Endodermal cell (in vitro differentiated cells): Measurements from ENCODE around the gene ELN. TPM values are rescaled to one million over a fixed set of nuclear protein-coding genes. Genes with fewer than 3 reads are reported as not detected.

Experiments used
- DNase-seq: peaks from one replicate; pipeline ENCODE4 v3.0.0-alpha.2; 2017
- H3K27ac ChIP-seq: 2 replicates; pipeline ENCODE4 v1.5.1; 2013; ENCODE audit warnings: mild to moderate bottlenecking, low read depth, low read length, moderate library complexity
- H3K27me3 ChIP-seq: 2 replicates; pipeline ENCODE4 v1.6.1; 2013; ENCODE audit warnings: mild to moderate bottlenecking, low read length, moderate library complexity; ENCODE audit not compliant: insufficient read depth, control insufficient read depth, poor library complexity, severe bottlenecking
- H3K36me3 ChIP-seq: 2 replicates; pipeline ENCODE4 v1.7.0; 2013; ENCODE audit warnings: mild to moderate bottlenecking, low read length, moderate library complexity; ENCODE audit not compliant: control insufficient read depth, insufficient read depth
- H3K4me1 ChIP-seq: one replicate; pipeline ENCODE4 v1.7.0; 2013; ENCODE audit warnings: low read length; ENCODE audit not compliant: control insufficient read depth, insufficient read depth
- H3K4me3 ChIP-seq: 2 replicates; pipeline ENCODE4 v1.5.1; 2013; ENCODE audit warnings: mild to moderate bottlenecking, low read length, moderate library complexity
- H3K9ac ChIP-seq: 2 replicates; pipeline ENCODE4 v1.6.1; 2013; ENCODE audit warnings: mild to moderate bottlenecking, low read length, moderate library complexity; ENCODE audit not compliant: poor library complexity, severe bottlenecking; ENCODE audit errors: extremely low read depth
- H3K9me3 ChIP-seq: 2 replicates; pipeline ENCODE4 v1.6.1; 2013; ENCODE audit warnings: mild to moderate bottlenecking, low read length, moderate library complexity; ENCODE audit not compliant: control insufficient read depth
- H3K27ac Mint-ChIP-seq: 2 replicates; pipeline ENCODE4 v1.8.0; 2020; ENCODE audit warnings: mixed read lengths
- H3K27me3 Mint-ChIP-seq: 2 replicates; pipeline ENCODE4 v1.8.0; 2021; ENCODE audit warnings: mild to moderate bottlenecking, mixed read lengths; ENCODE audit not compliant: insufficient read depth
- H3K36me3 Mint-ChIP-seq: 2 replicates; pipeline ENCODE4 v1.8.0; 2020; ENCODE audit warnings: low read depth, mixed read lengths
- H3K4me1 Mint-ChIP-seq: 2 replicates; pipeline ENCODE4 v1.8.0; 2020; ENCODE audit warnings: mixed read lengths
- H3K4me3 Mint-ChIP-seq: 2 replicates; pipeline ENCODE4 v1.8.0; 2020; ENCODE audit warnings: mild to moderate bottlenecking, moderate library complexity, mixed read lengths
- H3K9me3 Mint-ChIP-seq: 2 replicates; pipeline ENCODE4 v1.8.0; 2020; ENCODE audit warnings: mild to moderate bottlenecking, mixed read lengths
- WGBS, 2 experiments: methylation state at CpG; one replicate each; pipeline versions ENCODE4 v1.1.5 to v1.1.7; 2013; ENCODE audit warnings: missing lambda C conversion rate in 2 of 2, mixed read lengths in 1 of 2; ENCODE audit not compliant: insufficient coverage in 1 of 2, insufficient read length in 1 of 2; 5-methylcytosine and 5-hydroxymethylcytosine counted together
- total RNA-seq, 2 donors: library from RNA; stranded (reverse); fragmentation: NEBNext Ultra II Directional in 1 of 2; extraction: Animal tissue kit (Norgen Biotek cat#: 25700) in 1 of 2; gene quantifications; 2 replicates in 1 of 2; 3 replicates in 1 of 2; pipeline ENCODE4 v1.2.1, GENCODE V29; 2021
- TF ChIP-seq, protein P1 (sequence below): fragments of 200-600 bp; sonication (generic); conservative IDR thresholded peaks from 2 replicates; pipeline ENCODE4 v1.5.0; 2021; ENCODE audit warnings: antibody characterized with exemption, mild to moderate bottlenecking

The ELN gene
- total RNA-seq, 2 donors from 2014 or later, result 0.70 to 1.6 TPM

DNA sequence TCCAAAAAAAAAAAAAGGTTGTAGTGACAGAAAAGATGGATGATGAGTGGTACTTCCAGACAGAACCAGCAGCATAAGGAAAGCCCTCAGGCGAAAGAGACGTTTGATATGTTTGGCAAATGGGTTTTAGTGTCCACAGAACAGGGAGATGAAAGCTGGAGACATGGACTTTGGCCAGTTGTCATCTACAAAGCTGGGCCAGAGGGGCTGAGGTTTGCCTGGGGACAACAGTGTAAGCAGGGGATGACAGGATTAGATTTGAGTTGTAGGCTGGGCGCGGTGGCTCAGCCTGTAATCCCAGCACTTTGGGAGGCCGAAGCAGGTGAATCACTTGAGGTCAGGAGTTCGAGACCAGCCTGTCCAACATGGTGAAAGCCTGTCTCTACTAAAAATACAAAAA, 47.8 kb upstream of the ELN start:
- H3K9ac ChIP-seq, result no peak overlapping the region
- no peak overlapping the region for H3K4me3 ChIP-seq
- Mint-ChIP-seq H3K4me3 (no peak overlapping the region), H3K9me3 (no peaks in the 10 kb centered on the region), H3K36me3 (no peaks in the 10 kb centered on the region), H3K27me3 (peaks cover 4% of the 10 kb centered on the region), H3K27ac (no peak overlapping the region), H3K4me1 (peaks cover 8% of the 10 kb centered on the region)
- no peak for DNase-seq
- H3K27ac ChIP-seq, result no peak overlapping the region
- no peaks in the 10 kb centered on the region for H3K27me3 ChIP-seq
- TF ChIP-seq, protein P1, sequence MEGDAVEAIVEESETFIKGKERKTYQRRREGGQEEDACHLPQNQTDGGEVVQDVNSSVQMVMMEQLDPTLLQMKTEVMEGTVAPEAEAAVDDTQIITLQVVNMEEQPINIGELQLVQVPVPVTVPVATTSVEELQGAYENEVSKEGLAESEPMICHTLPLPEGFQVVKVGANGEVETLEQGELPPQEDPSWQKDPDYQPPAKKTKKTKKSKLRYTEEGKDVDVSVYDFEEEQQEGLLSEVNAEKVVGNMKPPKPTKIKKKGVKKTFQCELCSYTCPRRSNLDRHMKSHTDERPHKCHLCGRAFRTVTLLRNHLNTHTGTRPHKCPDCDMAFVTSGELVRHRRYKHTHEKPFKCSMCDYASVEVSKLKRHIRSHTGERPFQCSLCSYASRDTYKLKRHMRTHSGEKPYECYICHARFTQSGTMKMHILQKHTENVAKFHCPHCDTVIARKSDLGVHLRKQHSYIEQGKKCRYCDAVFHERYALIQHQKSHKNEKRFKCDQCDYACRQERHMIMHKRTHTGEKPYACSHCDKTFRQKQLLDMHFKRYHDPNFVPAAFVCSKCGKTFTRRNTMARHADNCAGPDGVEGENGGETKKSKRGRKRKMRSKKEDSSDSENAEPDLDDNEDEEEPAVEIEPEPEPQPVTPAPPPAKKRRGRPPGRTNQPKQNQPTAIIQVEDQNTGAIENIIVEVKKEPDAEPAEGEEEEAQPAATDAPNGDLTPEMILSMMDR, result no peak
- no peaks in the 10 kb centered on the region for H3K36me3 ChIP-seq
- H3K9me3 ChIP-seq, result no peaks in the 10 kb centered on the region
- 93 to 98% methylated on average over 6 of the region's 6 CpGs for WGBS, 2 experiments
- no peaks in the 10 kb centered on the region for H3K4me1 ChIP-seq

- Histone ChIP-seq H3K9me3 (no peaks in the 10 kb centered on the region), H3K27me3 (no peaks in the 10 kb centered on the region), H3K36me3 (no peaks in the 10 kb centered on the region), H3K9ac (no peak overlapping the region), H3K27ac (no peak overlapping the region), H3K4me3 (no peak overlapping the region), H3K4me1 (no peaks in the 10 kb centered on the region)
- H3K4me3 Mint-ChIP-seq, result no peak overlapping the region
- no peak for DNase-seq
- H3K27ac Mint-ChIP-seq, result no peak overlapping the region
- peaks cover 4% of the 10 kb centered on the region for H3K27me3 Mint-ChIP-seq
- no peaks in the 10 kb centered on the region for H3K36me3 Mint-ChIP-seq
- peaks cover 11% of the 10 kb centered on the region for H3K4me1 Mint-ChIP-seq
- TF ChIP-seq, protein P1, result no peak
- H3K9me3 Mint-ChIP-seq, result no peaks in the 10 kb centered on the region
- WGBS, 2 experiments, result 83 to 93% methylated on average over 7 of the region's 7 CpGs
Observed at GRCh38 chr7:73981933-73982332, 46.0 kb upstream of the ELN start.

GRCh38 chr7:73983437-73984164, 44.4 kb upstream of the ELN start:
- Mint-ChIP-seq H3K36me3 (no peaks in the 10 kb centered on the region), H3K4me1 (peaks cover 11% of the 10 kb centered on the region), H3K9me3 (no peaks in the 10 kb centered on the region), H3K4me3 (no peak overlapping the region), H3K27me3 (peaks cover 1% of the 10 kb centered on the region), H3K27ac (no peak overlapping the region)
- Histone ChIP-seq H3K9me3 (no peaks in the 10 kb centered on the region), H3K4me3 (no peak overlapping the region), H3K4me1 (no peaks in the 10 kb centered on the region), H3K36me3 (no peaks in the 10 kb centered on the region), H3K27ac (no peak overlapping the region), H3K27me3 (no peaks in the 10 kb centered on the region), H3K9ac (no peak overlapping the region)
- 94 to 96% methylated on average over 12 to 22 of the region's 22 CpGs for WGBS, 2 experiments
- DNase-seq, result no peak
- TF ChIP-seq, protein P1, result no peak
